ENCODE results near the gene PRRX1.

DNA sequence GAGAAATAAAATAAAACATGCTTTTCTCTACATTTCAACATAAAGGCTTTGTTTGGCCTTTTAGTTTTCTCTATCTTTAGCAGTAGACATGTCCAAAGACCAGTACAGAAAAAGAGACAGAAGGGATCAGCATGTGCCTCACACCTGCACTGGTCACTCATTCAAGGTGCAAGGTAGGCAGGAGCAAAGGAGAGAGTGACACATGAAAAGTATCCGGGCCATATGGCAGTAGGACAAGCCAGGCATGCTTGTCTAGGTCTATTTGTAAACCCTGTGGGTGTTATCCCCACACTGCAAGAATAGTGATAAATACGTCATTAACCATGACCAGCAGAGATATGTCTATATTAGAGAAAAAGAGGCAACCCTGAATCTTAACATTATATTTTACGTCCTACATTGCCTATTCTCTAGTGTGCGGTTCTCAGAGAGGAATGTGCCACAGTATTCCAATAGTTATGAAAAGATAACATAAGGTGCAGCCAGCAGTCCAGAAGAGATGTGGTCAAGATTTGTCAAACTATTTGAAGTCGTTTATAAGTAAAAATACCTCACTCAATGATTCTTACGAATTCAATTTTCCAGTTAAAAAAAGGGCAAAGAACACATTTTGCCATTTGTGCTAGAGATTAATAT, 32.1 kb downstream of the PRRX1 start:
- TF ChIP-seq, protein P1, sequence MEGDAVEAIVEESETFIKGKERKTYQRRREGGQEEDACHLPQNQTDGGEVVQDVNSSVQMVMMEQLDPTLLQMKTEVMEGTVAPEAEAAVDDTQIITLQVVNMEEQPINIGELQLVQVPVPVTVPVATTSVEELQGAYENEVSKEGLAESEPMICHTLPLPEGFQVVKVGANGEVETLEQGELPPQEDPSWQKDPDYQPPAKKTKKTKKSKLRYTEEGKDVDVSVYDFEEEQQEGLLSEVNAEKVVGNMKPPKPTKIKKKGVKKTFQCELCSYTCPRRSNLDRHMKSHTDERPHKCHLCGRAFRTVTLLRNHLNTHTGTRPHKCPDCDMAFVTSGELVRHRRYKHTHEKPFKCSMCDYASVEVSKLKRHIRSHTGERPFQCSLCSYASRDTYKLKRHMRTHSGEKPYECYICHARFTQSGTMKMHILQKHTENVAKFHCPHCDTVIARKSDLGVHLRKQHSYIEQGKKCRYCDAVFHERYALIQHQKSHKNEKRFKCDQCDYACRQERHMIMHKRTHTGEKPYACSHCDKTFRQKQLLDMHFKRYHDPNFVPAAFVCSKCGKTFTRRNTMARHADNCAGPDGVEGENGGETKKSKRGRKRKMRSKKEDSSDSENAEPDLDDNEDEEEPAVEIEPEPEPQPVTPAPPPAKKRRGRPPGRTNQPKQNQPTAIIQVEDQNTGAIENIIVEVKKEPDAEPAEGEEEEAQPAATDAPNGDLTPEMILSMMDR (IDR thresholded peaks at IDR 0.05; ENCODE audit: low read depth, low read length) = no peak
- no peak for TF ChIP-seq EZH2phosphoT487 (IDR thresholded peaks at IDR 0.05; ENCODE audit: low read depth)

Measured in OCI-LY3 (cell line).